ENCODE measurements around the gene OR52I2.

OR52I2 gene

DNA sequence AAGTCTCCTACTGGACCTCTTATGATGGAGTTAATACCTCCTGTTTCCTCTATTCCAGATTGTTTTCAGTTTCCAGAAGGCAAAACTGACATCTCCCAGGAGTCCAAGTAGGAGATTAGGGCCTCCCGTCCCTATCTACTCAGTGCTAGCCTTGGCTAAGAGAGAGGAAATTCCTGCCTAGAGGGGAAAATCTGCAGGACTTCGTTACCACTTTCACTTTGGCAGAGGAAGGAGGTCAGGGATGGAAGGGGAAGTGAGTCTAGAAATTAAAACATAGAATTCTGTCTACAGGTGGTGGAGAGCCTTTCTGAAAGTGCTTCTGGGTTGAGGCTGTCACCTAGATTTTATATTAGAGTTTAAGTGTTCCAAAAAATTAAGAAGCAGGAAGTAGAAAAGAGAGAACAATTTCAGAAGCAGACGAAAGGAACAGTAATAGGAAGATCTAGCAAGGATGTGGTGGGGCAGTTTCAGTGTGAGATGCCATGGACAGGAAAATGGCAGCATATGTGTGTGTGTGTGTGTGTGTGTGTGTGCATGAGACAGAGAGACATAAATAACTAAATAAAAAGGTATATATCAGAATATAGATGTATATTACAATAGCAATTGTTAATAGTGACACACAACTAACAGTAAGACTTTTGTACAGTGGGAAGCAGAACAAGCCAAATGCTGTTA is 28.9 kb downstream of the OR52I2 start:
- DNase-seq = no peak

GRCh38 chr11:4611986-4612385 is 30.4 kb downstream of the OR52I2 start:
- no peak for DNase-seq

GRCh38 chr11:4615856-4616444 is 34.4 kb downstream of the OR52I2 start:
- DNase-seq = no peak

DNA sequence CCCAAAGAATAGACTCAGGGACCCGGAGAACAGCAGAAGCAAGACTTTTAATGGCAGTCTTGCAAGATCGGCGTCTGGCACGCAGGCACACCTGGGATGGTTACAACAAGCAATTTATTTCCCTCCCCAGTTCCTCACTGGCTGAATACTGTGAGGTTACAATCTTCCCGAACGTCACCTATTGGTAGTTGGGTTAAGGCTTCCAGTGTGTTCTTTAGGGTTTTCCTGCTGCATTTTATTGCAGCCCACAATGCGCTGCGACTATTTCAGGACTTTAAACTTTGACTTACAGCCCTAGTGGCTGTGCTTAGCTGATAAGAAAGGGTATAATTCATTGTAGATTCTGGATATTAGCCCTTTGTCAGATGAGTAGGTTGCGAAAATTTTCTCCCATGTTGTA is 38.0 kb downstream of the OR52I2 start:
- DNase-seq = no peak

- peak; percentile 59 to 63 for DNase-seq
These were observed 44.9 kb downstream of the OR52I2 start for GRCh38 chr11:4626207-4627099.

DNA sequence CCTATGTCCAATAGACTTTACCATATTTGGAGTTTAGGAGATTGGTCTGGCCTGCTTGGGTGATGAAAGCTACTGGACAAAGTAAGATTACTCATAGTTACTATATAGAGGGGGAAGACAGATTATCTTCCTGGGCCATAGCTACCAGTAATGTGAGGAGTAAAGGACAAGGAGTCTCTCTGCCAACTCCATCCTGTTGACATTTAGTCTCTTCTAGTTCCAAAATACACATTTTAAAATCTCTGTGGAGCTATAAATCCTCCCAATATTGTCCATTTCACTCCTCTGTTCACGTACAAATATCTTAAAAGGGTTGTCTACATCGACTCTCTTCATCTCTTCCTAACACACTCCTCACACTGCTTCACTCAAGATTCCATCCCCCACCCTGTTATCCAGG is 54.6 kb downstream of the OR52I2 start:
- DNase-seq = no peak

- DNase-seq = peak; percentile 79 to 81
These were observed 55.6 kb downstream of the OR52I2 start, which contains the start of gene OR51D1 for GRCh38 chr11:4636962-4637661. TSS of gene OR51D1 (plus strand) at chr11:4637477. CDS start at chr11:4639791, 2,314 bp downstream.

DNA sequence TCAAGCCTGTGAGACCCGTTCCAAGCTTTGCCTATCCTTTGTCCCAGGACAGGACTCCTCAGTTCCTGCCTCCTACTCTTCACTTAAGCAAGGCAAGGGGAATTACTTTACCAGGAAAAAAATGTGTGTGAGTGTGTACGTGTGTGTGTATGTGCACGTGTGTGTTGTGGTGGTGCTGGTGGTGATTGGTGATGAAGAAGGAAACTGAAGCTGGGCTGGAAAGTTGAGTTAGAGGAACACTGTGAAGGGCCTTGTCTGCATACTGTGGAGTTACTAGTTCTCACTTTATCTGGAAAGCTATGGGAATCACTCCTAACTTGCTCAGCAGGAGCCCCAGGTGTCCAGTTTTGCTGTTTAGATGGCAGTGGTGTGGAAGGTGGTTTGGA is 56.1 kb downstream of the OR52I2 start:
- DNase-seq = no peak

GRCh38 chr11:4639931-4640330 is 58.4 kb downstream of the OR52I2 start:
- DNase-seq = no peak

- DNase-seq = no peak
These were observed 60.0 kb downstream of the OR52I2 start for GRCh38 chr11:4641501-4641900.

- no peak for DNase-seq
These were observed 60.5 kb downstream of the OR52I2 start for GRCh38 chr11:4642043-4642442.

All from activated T-cell treated with anti-CD3 and anti-CD28 coated beads, Interleukin-2, amount 50 U/mL, for 48 hours (primary cell).